ENCODE results near the gene MYOCD.

MYOCD gene

GRCh38 chr17:12745486-12745885 lies 79.8 kb downstream of the MYOCD start:
- DNase-seq (ENCODE audit: low read depth in 2 of 2), result no peak

GRCh38 chr17:12756786-12757185 lies 91.1 kb downstream of the MYOCD start:
- no peak for DNase-seq (ENCODE audit: low read depth in 2 of 2)

GRCh38 chr17:12759090-12759489 lies 93.4 kb downstream of the MYOCD start:
- DNase-seq (ENCODE audit: low read depth in 2 of 2), result no peak

GRCh38 chr17:12765548-12765947 lies 99.9 kb downstream of the MYOCD start:
- DNase-seq (ENCODE audit: low read depth in 2 of 2), result no peak

GRCh38 chr17:12768255-12768654 lies 102.6 kb downstream of the MYOCD start:
- DNase-seq (ENCODE audit: low read depth in 2 of 2), result no peak

GRCh38 chr17:12769981-12770380 lies 104.3 kb downstream of the MYOCD start:
- DNase-seq (ENCODE audit: low read depth in 2 of 2), result no peak

- no peak for DNase-seq (ENCODE audit: low read depth in 2 of 2)
Observed at GRCh38 chr17:12773153-12773552, 107.5 kb downstream of the MYOCD start.

GRCh38 chr17:12789075-12789480 lies 123.4 kb downstream of the MYOCD start:
- DNase-seq (ENCODE audit: low read depth in 2 of 2), result no peak

- no peak for DNase-seq (ENCODE audit: low read depth in 2 of 2)
Observed at GRCh38 chr17:12789481-12790248, 124.0 kb downstream of the MYOCD start, which contains the start of gene ARHGAP44. Gene ARHGAP44 (plus strand): TSS chr17:12789498. CDS start chr17:12789839, 341 bp downstream.

GRCh38 chr17:12790249-12791106 lies 124.8 kb downstream of the MYOCD start:
- DNase-seq (ENCODE audit: low read depth in 2 of 2), result no peak

GRCh38 chr17:12794919-12795532 lies 129.3 kb downstream of the MYOCD start:
- no peak for DNase-seq (ENCODE audit: low read depth in 2 of 2)

GRCh38 chr17:12800855-12801365 lies 135.2 kb downstream of the MYOCD start:
- DNase-seq (ENCODE audit: low read depth in 2 of 2), result no peak

GRCh38 chr17:12806630-12807029 lies 140.9 kb downstream of the MYOCD start:
- no peak for DNase-seq (ENCODE audit: low read depth in 2 of 2)

GRCh38 chr17:12808723-12809122 lies 143.0 kb downstream of the MYOCD start:
- DNase-seq (ENCODE audit: low read depth in 2 of 2), result no peak

GRCh38 chr17:12812877-12813276 lies 147.2 kb downstream of the MYOCD start:
- no peak for DNase-seq (ENCODE audit: low read depth in 2 of 2)

GRCh38 chr17:12813664-12814063 lies 148.0 kb downstream of the MYOCD start:
- DNase-seq (ENCODE audit: low read depth in 2 of 2), result no peak

- no peak for DNase-seq (ENCODE audit: low read depth in 2 of 2)
Observed at GRCh38 chr17:12814718-12815117, 149.0 kb downstream of the MYOCD start.

- DNase-seq (ENCODE audit: low read depth in 2 of 2), result no peak
Observed at GRCh38 chr17:12815642-12816141, 150.0 kb downstream of the MYOCD start.

All from stimulated activated CD8-positive, alpha-beta memory T cell treated with anti-CD3 and anti-CD28 coated beads, Interleukin-7, amount 100 ng/mL, for 1 hour (primary cell).